ENCODE measurements around the gene ESF1. TPM values are rescaled to one million over a fixed set of nuclear protein-coding genes. Genes with fewer than 3 reads are reported as not detected.
"Not testable (repeated sequence)": the region's sequence is repeated elsewhere in the genome, so short reads cannot be mapped to it uniquely, and the experiment has no call there.

The ESF1 gene
- total RNA-seq, 4 donors from 2014 or later = 4.7 to 21.9 (median 11.2) TPM

DNA sequence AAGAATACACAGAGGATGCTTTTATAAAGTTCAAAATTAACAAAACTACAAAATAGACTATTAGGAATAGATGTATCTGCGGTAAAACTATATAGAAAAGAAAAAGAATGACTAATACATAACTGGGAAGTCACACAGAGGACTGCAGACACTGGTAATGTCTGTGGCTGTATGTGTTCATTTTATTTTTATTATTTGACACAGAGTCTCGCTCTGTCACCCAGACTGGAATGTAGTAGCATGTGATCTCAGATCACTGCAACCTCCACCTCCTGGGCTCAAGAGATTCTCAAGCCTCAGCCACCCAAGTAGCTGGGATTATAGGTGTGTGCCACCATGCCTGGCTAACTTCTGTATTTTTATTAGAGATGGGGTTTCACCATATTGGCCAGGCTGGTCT lies 38.9 kb downstream of the ESF1 start:
- no peak overlapping the region for H3K4me3 ChIP-seq
- 61 to 98% methylated on average over 2 of the region's 2 CpGs for WGBS, 2 donors
- H3K27me3 ChIP-seq = no peaks in the 10 kb centered on the region
- no peak for DNase-seq
- TF ChIP-seq POLR2A (IDR thresholded peaks at IDR 0.05) = no peak
- TF ChIP-seq, protein P1, sequence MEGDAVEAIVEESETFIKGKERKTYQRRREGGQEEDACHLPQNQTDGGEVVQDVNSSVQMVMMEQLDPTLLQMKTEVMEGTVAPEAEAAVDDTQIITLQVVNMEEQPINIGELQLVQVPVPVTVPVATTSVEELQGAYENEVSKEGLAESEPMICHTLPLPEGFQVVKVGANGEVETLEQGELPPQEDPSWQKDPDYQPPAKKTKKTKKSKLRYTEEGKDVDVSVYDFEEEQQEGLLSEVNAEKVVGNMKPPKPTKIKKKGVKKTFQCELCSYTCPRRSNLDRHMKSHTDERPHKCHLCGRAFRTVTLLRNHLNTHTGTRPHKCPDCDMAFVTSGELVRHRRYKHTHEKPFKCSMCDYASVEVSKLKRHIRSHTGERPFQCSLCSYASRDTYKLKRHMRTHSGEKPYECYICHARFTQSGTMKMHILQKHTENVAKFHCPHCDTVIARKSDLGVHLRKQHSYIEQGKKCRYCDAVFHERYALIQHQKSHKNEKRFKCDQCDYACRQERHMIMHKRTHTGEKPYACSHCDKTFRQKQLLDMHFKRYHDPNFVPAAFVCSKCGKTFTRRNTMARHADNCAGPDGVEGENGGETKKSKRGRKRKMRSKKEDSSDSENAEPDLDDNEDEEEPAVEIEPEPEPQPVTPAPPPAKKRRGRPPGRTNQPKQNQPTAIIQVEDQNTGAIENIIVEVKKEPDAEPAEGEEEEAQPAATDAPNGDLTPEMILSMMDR (IDR thresholded peaks at IDR 0.05) = no peak
- H3K4me1 ChIP-seq = no peaks in the 10 kb centered on the region
- peaks cover 0 to 27% (median 0%) of the 10 kb centered on the region in 3 donors for H3K36me3 ChIP-seq
- no peak overlapping the region for H3K27ac ChIP-seq
- intact Hi-C loops (cut with DNase I) = no loop called here
- H3K9me3 ChIP-seq = peaks cover 0 to 1% (median 0%) of the 10 kb centered on the region in 3 donors

DNA sequence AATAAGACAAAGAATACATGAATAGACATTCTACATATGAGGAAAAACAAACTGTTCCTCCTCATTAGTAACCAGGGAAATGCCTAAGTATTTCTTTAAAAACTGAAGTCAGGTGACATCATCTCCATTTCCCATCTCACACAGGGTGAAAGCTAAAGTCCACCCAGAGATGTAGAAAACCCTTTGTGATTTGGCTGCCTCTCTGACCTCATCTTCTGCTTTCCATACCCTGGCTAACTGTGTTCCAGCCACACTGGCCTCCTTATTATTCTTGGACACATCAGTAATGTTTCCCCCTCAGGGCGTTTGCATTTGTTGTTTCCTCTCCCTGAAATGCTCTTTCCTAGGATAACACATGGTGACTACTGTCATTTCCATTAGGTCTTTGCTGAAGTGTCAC lies 40.4 kb downstream of the ESF1 start:
- Histone ChIP-seq H3K36me3 (peaks cover 0 to 28% (median 0%) of the 10 kb centered on the region in 3 donors), H3K27ac (no peak overlapping the region), H3K27me3 (no peaks in the 10 kb centered on the region), H3K4me1 (peaks cover 0 to 5% (median 0%) of the 10 kb centered on the region in 3 donors), H3K4me3 (no peak overlapping the region), H3K9me3 (peaks cover 0 to 5% (median 0%) of the 10 kb centered on the region in 3 donors)
- 57 to 92% methylated on average over 1 of the region's 1 CpG for WGBS, 2 donors
- TF ChIP-seq, protein P1 (IDR thresholded peaks at IDR 0.05) = no peak
- TF ChIP-seq POLR2A (IDR thresholded peaks at IDR 0.05) = no peak
- DNase-seq = no peak
- intact Hi-C loops (cut with DNase I) = no loop called here

DNA sequence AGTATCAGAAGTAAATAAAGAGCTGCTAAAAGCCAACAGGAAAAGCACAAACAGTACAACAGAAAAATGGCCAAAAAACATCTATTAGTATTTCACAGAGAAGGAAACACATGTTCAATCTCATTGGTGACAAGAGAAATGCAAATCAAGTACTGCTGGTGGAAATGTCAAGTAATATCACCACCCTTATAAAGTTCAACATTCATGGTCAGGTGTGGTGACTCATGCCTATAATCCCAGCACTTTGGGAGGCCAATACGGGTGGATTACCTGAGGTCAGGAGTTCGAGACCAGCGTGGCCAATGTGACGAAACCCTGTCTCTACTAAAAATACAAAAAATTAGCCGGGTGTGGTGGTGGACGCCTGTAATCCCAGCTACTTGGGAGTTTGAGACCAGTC lies 42.8 kb downstream of the ESF1 start:
- 82% methylated on average over 6 of the region's 6 CpGs for WGBS, 2 donors
- TF ChIP-seq, protein P1 (IDR thresholded peaks at IDR 0.05) = no peak
- no peak for TF ChIP-seq POLR2A (IDR thresholded peaks at IDR 0.05)
- DNase-seq = no peak

DNA sequence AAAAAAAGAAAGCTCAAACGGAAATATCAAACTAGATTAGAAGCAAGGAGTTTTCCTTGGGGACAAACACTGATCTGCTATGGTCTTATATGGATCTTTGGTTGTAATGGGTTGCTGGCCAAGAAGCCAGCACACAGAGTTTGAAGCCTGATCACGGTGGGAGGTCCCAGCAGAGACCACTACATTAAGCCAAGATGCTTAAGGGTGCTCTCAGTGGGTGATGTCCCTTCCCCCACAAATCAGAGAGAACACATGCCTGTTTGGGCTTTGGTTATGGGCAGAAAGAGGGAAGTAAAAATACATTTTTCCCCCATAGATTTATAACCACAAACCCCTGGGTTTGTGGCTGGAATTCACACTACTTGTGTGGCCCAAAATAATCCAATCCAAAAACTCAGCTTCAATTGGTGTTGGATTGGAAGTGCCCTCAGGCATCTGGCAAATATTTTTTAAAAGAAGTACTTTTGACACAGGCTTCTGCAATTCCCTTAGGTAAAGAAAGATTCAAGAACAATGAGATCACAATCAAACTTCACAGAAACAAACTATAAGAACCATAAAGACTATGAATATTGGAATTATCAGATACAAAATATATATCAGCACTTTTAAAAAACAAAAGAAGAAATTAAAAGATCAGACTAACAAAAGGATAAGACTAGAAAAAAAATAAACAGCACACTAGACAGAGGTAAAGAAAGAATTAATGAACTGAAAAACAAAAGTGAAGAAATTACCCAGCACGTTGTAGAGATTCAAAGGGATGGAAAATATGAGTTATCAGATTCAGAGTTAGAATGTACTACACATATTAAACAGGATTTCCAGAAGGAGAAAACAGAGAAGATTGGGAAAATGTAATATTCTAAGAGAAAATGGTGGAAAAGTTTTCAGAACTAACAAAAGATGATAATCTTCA lies 44.7 kb downstream of the ESF1 start:
- Histone ChIP-seq H3K9me3 (peaks cover 0 to 5% (median 0%) of the 10 kb centered on the region in 3 donors), H3K27ac (peak overlapping the region; percentile 25 to 82 (median 66)), H3K36me3 (peaks cover 0 to 38% (median 0%) of the 10 kb centered on the region in 3 donors), H3K4me3 (no peak overlapping the region), H3K27me3 (no peaks in the 10 kb centered on the region), H3K4me1 (peaks cover 0 to 20% (median 0%) of the 10 kb centered on the region in 3 donors)
- WGBS, 2 donors = 64 to 71% methylated on average over 3 of the region's 3 CpGs
- TF ChIP-seq, protein P1 (IDR thresholded peaks at IDR 0.05) = no peak
- no peak for TF ChIP-seq POLR2A (IDR thresholded peaks at IDR 0.05)
- intact Hi-C loops (cut with DNase I) = no loop called here
- DNase-seq = no peak

More for the DNA sequence above, 42.8 kb downstream of the ESF1 start:
- intact Hi-C loops (cut with DNase I) = no loop called here
- Histone ChIP-seq H3K27ac (no peak overlapping the region), H3K9me3 (peaks cover 0 to 5% (median 0%) of the 10 kb centered on the region in 3 donors), H3K36me3 (peaks cover 0 to 38% (median 0%) of the 10 kb centered on the region in 3 donors), H3K4me3 (no peak overlapping the region), H3K4me1 (peaks cover 0 to 14% (median 0%) of the 10 kb centered on the region in 3 donors), H3K27me3 (no peaks in the 10 kb centered on the region)

DNA sequence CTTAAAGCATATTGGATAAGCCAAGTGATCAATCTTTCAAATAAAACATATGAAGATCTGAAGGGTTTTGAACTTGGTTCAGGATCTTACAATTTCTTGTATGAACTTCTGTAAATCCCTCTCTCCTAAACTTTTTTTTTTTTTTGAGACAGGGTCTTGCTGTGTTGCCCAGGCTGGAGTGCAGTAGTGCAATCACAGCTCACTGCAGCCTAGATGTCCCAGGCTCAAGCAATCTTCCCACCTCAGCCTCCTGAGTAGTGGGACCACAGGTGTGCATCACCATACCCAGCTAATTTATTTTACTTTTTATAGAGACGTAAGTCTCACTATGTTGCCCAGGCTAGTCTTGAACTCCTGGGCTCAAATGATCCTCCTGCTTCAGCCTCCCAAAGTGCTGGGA lies 46.5 kb downstream of the ESF1 start:
- intact Hi-C loops (cut with DNase I); H3K27me3 ChIP-seq; H3K4me3 ChIP-seq; DNase-seq; H3K9me3 ChIP-seq: not testable (repeated sequence)
- 80 to 100% methylated on average over 1 of the region's 1 CpG for WGBS, 2 donors
- Histone ChIP-seq H3K4me1 (peaks cover 0 to 20% (median 0%) of the 10 kb centered on the region in 3 donors), H3K36me3 (peaks cover 0 to 45% (median 0%) of the 10 kb centered on the region in 3 donors), H3K27ac (peak overlapping the region in 3 of 4 donors; percentile 77 to 82 (median 82))

Data from esophagus squamous epithelium (tissue), 5 donors.